Jurkat, Clone E6-1 (cell line): ENCODE measurements around the gene MYLK4.

Source experiments
- DNase-seq: peaks from one replicate; pipeline ENCODE4 v3.0.0-alpha.2; 2011; ENCODE audit warnings: low read depth, low spot score
- H3K4me3 ChIP-seq: 2 replicates; pipeline ENCODE4 v1.5.1; 2011; ENCODE audit warnings: mild to moderate bottlenecking, low read length, control low read depth, moderate library complexity

The MYLK4 gene

DNA sequence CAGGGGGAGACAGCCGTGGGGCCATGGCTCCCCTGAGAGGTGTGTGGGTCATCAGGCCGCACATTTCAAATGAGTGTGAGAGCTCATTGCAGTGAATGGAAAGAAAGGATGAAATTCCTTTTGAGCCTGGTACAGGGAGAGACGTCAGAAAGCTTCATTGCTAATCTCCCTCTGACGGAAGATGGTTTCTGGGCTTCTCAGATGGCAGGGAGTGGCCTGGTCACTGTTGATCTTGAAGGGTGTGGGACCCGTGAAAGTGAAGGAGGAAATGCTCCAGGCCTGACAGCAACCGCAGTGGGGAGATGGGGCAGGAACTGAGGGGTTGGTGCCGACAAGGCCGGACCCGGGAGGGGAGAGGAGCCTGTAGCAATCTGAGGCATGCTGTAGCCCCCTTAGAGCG, 127.4 kb downstream of the MYLK4 start:
- no peak overlapping the region for H3K4me3 ChIP-seq
- DNase-seq, result no peak

DNA sequence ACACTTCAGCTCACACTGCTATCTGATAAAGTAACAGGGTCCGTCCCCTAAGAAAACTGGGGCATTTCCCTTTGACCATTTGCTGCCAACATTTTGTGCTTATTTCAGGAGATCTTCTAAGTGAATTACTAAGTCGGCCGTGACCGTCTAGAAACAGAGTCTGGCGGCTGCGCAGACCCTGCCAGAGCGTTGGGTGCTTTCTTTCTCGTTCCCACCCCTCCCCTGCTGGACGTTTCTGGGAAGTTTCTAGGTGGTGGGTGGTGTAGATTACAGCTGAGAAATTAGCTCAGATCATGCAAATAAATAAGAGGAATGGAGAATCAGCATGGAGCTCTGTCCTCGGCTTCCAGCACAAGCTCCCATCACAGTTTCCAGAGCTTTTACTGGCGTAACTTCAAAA, 128.1 kb downstream of the MYLK4 start:
- no peak overlapping the region for H3K4me3 ChIP-seq
- DNase-seq, result no peak

DNA sequence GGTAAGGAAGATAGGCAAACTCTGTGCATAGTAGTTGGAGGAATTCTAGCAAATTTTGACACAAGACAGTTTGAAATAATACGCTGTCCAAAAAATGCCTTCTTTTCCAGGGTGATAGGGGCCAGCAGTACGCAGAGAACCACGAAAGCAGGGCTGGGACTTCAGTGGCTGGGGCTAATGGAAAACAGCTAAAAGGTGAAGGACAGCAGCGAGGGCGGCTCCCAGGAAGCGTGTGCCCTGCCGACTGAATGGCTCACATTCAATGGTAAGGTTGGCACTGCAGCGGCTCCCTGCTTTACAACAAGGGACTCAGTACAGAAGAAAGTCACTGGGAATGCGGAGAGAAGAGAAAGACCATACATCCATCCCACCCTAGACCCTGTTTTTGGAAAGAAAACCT, 131.1 kb downstream of the MYLK4 start:
- no peak overlapping the region for H3K4me3 ChIP-seq
- no peak for DNase-seq

DNA sequence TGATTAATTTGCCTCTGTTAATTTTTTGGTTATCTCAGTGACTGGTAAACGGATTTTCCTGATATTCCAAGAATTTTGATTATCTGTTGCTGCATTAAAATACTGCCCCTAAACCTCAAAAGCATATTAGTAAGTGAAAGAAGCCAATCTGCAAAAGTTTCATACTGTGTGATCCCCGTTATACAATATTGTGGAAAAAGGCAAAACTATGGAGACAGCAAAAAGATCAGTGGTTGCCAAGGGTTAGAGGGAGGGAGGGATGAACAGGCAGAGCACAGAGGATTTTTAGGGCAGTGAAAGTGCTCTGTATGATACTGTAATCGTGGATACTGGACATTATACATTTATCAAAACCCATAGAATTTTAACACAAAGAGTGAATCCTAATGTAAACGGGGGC, 133.0 kb downstream of the MYLK4 start:
- H3K4me3 ChIP-seq, result no peak overlapping the region
- no peak for DNase-seq

DNA sequence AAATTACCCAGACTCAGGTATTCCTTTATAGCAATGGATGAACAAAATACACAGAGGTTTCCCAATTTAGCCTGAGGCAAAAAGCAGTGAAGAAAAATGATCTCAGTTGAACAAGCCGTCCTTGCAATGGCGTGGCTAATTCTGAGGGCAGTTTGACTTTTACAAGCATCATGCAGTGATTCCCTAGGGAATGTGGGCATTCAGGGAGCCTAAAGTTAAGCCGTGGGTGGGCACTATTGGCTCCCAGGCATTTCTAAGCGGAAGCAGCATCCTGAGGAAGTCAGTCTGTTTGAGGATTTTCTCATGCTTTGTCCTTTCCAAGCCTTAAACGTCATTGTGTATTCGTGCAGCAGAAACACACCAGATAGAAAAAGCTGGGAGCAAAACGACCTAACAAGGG, 133.9 kb downstream of the MYLK4 start:
- H3K4me3 ChIP-seq, result no peak overlapping the region
- DNase-seq, result no peak

DNA sequence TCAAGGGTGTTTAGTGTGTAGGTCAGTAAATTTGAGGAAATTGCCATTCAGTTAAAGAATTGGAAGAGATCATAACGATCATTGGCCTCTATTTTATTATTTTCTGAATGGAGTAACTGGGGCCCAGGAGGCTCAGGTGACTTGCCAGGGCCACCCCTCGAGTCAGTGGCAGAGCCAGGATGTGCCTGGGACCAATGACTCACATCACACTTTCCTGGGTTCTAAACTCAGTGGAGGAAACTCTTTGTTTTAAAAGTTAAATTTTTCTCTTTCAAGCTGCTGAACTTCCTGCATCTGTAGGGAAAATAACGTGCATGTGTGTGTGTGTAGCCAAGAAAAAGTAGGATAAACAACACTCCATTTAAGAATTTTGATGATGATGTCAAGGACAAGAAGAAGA, 135.5 kb downstream of the MYLK4 start:
- no peak overlapping the region for H3K4me3 ChIP-seq
- no peak for DNase-seq

DNA sequence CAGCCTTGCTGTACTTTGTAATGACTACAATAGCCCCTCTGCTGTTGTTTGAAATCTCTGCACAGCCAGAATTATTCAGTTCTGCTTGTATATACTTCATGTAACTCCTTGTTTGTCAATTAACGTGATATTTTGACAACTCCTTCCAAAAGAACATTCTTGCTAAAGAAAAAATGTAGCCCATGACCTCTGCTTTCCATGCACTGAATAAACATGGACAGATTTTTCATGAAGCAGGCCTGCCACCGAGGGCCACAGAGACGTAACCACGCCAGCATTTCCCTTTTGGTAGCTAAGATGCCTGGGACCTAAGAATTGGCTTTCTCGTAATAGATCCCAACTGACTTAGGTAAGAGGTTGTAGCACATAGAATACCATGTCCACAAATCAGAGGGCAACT, 135.9 kb downstream of the MYLK4 start:
- H3K4me3 ChIP-seq, result no peak overlapping the region
- no peak for DNase-seq

DNA sequence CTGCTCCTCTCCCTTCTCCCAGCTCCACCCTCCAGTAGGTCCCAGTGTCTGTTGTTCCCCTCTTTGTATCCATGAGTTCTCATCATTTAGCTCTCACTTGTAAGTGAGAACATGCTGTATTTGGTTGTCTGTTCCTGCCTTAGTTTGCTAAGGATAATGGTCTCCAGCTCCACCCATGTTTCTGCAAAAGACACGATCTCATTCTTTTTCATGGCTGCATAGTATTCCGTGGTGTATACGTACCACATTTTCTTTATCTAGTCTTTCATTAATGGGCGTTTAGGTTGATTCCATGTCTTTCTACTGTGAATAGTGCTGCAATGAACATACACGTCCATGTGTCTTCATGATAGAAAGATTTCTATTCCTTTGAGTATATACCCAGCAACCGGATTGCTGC, 136.6 kb downstream of the MYLK4 start:
- DNase-seq, result no peak
- H3K4me3 ChIP-seq, result no peak overlapping the region
